Lower lobe of right lung (tissue), 2 donors: ENCODE measurements around the gene SEMA6A. TPM values are rescaled to one million over a fixed set of nuclear protein-coding genes. Genes with fewer than 3 reads are reported as not detected.

Experiments used
- ATAC-seq, 2 donors: fragments of 200-7000 bp; cut with Tn5 transposase; one replicate each; pipeline ENCODE4 v1.9.1; 2020 to 2022; ENCODE audit warnings: mild to moderate bottlenecking in 2 of 2, moderate library complexity in 2 of 2
- DNase-seq: peaks from one replicate; pipeline ENCODE4 v3.0.0-alpha.2; 2020
- H3K27ac ChIP-seq: fragments of 200-600 bp; one replicate; pipeline ENCODE4 v1.8.0; 2022
- H3K27me3 ChIP-seq: fragments of 200-600 bp; one replicate; pipeline ENCODE4 v1.8.0; 2022; ENCODE audit warnings: low read depth
- H3K36me3 ChIP-seq: fragments of 200-600 bp; one replicate; pipeline ENCODE4 v1.8.0; 2022; ENCODE audit warnings: mild to moderate bottlenecking
- H3K4me1 ChIP-seq: fragments of 200-600 bp; one replicate; pipeline ENCODE4 v1.8.0; 2022
- H3K4me3 ChIP-seq: fragments of 200-600 bp; one replicate; pipeline ENCODE4 v1.8.0; 2022; ENCODE audit warnings: mild to moderate bottlenecking
- H3K9me3 ChIP-seq: fragments of 200-600 bp; one replicate; pipeline ENCODE4 v1.8.0; 2022
- intact Hi-C: fragments of 100-400 bp; cut with DNase I; formaldehyde crosslinking; loops from one replicate; pipeline ENCODE4 v1.11.0; 2022
- total RNA-seq: library from RNA; stranded (reverse); fragmentation: NEBNext Ultra II Directional; extraction: Animal tissue kit (Norgen Biotek cat#: 25700); gene quantifications from one replicate; pipeline ENCODE4 v1.2.1, GENCODE V29; 2021
- TF ChIP-seq, protein P1 (sequence below): fragments of 200-600 bp; IDR thresholded peaks from one replicate; pipeline ENCODE4 v1.8.0; 2022; ENCODE audit warnings: antibody characterized with exemption, mild to moderate bottlenecking
- donor health status: DM: no; HTN: yes; CAD: no; lungs with severe emphysema.

The SEMA6A gene
- total RNA-seq, 1 donor from 2014 or later = 44.3 TPM

DNA sequence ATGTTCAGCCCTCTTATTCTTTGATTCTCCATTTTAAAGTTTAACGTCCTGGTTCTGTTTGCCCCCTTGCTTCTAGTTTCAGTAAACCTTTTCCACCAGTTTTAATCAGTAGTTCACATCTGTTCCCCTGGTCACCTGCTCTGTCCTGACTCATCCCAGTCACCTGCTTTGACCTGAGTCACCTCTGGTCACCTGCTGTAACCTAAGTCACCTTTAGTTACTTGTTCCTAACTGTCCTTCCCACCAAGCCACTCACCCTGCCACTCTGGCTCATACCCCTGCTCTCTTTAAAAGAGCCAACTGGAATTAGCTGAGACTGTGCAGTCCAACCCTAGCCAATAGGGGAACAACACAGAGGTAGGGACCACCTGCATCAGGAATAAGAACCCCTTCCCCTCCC lies 43.0 kb downstream of the SEMA6A start:
- Histone ChIP-seq H3K9me3 (no peaks in the 10 kb centered on the region), H3K27me3 (no peaks in the 10 kb centered on the region), H3K4me3 (no peak overlapping the region), H3K4me1 (peaks cover 3% of the 10 kb centered on the region), H3K36me3 (no peaks in the 10 kb centered on the region), H3K27ac (no peak overlapping the region)
- no peak for ATAC-seq
- DNase-seq = no peak
- TF ChIP-seq, protein P1, sequence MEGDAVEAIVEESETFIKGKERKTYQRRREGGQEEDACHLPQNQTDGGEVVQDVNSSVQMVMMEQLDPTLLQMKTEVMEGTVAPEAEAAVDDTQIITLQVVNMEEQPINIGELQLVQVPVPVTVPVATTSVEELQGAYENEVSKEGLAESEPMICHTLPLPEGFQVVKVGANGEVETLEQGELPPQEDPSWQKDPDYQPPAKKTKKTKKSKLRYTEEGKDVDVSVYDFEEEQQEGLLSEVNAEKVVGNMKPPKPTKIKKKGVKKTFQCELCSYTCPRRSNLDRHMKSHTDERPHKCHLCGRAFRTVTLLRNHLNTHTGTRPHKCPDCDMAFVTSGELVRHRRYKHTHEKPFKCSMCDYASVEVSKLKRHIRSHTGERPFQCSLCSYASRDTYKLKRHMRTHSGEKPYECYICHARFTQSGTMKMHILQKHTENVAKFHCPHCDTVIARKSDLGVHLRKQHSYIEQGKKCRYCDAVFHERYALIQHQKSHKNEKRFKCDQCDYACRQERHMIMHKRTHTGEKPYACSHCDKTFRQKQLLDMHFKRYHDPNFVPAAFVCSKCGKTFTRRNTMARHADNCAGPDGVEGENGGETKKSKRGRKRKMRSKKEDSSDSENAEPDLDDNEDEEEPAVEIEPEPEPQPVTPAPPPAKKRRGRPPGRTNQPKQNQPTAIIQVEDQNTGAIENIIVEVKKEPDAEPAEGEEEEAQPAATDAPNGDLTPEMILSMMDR = no peak
- intact Hi-C loops = no loop called here

DNA sequence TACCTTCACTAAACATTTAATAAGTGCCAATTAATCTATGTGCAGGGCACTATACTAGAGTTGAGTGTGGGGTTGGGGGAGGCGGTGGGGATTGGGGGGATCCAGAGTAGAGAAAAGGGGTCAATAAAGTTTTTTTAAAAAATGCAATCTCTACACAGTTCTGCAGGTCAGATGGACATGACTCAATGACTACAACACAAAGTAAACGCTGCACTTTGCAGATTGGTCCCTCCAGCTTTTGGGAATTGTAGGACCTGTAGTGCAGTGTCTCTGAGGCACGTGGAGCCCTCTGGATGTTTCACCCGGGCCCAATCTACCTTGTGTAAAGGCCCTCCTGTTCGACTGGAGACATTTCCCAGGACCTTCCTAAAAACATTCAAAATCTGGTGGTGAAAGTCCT lies 43.5 kb downstream of the SEMA6A start:
- Histone ChIP-seq H3K4me1 (no peaks in the 10 kb centered on the region), H3K9me3 (no peaks in the 10 kb centered on the region), H3K4me3 (no peak overlapping the region), H3K36me3 (no peaks in the 10 kb centered on the region), H3K27ac (no peak overlapping the region), H3K27me3 (no peaks in the 10 kb centered on the region)
- DNase-seq (no peak), ATAC-seq (no peak)
- TF ChIP-seq, protein P1 = no peak
- intact Hi-C loops = no loop called here

DNA sequence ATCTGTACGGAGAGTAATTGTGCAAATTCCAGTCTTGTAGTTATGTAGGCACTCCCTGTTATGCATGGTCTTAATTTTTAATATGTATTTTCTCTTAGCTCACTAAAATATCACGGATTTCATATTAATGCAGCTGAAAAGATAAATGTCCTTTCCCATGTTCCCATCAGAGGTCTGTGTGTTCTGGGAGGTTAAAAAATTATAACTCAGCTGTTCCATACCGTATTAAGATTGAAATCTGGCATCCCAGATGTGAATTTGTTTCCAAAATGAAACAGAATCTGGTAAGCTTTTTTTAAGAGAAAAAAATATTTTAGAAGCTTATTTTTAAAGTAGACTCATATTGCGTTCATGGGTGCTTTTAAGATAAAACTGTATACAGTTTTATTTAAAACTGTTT lies 44.3 kb downstream of the SEMA6A start:
- intact Hi-C loops = no loop called here
- Histone ChIP-seq H3K4me3 (no peak overlapping the region), H3K36me3 (no peaks in the 10 kb centered on the region), H3K27me3 (no peaks in the 10 kb centered on the region), H3K27ac (no peak overlapping the region), H3K4me1 (no peaks in the 10 kb centered on the region), H3K9me3 (no peaks in the 10 kb centered on the region)
- no peak for DNase-seq
- TF ChIP-seq, protein P1 = no peak
- no peak for ATAC-seq

DNA sequence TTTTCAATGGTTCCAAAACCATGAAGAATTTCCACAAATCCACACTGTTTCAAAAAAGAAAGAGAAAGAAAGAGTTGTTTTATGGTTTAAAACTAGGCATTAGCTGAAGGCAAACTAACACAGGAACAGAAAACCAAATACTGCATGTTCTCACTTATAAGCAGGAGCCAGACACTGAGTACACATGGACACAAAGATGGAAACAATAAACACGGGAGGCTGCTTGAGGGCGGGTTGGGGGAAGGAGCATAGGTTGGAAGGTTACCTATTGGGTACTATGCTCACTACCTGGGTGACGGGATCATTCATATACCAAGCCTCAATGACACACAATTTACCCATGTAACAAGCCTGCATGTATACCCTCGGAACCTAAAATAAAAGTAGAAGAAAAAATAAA lies 45.0 kb downstream of the SEMA6A start:
- no peak for DNase-seq
- Histone ChIP-seq H3K36me3 (no peaks in the 10 kb centered on the region), H3K4me1 (no peaks in the 10 kb centered on the region), H3K27me3 (no peaks in the 10 kb centered on the region), H3K27ac (no peak overlapping the region), H3K4me3 (no peak overlapping the region), H3K9me3 (no peaks in the 10 kb centered on the region)
- intact Hi-C loops = no loop called here
- no peak for ATAC-seq
- TF ChIP-seq, protein P1 = no peak

DNA sequence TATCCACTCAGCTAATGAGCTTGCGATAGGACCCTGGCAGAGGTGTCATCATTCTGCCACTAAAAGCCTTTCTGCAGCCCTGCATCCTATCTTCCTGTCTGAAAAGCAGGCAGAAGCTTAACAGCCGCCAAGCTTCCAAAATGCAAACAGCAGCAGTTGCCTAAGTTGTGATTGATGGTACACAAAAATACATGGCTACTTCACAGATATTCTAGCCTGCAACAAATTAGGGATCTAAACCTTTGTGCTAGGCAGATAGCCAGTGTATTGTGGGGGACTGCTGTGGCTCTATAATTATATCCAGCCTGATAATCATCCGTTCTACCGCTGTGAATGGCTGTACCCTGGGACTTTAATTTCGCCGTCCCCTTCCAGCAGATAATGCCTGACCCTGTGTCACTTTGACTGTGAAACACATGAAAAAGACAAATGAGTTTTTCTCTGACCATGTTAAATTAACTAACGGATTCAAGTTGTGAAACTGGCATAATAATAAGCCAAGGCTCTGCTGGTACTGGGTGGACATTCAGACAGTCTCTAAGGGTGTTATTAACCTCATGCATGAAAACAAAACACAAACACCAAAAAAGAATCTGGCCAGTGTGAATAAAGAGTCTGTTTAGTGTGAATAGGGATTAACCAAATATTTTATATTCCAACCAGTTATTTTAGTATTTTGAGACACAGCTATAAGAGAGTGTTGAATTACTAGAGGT lies 45.9 kb downstream of the SEMA6A start:
- Histone ChIP-seq H3K36me3 (no peaks in the 10 kb centered on the region), H3K27ac (no peak overlapping the region), H3K4me3 (no peak overlapping the region), H3K27me3 (no peaks in the 10 kb centered on the region), H3K4me1 (no peaks in the 10 kb centered on the region), H3K9me3 (no peaks in the 10 kb centered on the region)
- intact Hi-C loops = no loop called here
- no peak for DNase-seq
- no peak for ATAC-seq
- TF ChIP-seq, protein P1 = no peak
